CD4-positive, alpha-beta T cell treated with Interleukin-6 at 100 ng/mL for 8 hours (primary cell): ENCODE results near the gene ORAI2.

Experiments
- DNase-seq: peaks from one replicate; pipeline ENCODE4 v3.0.0-alpha.2; 2020; ENCODE audit warnings: mixed read lengths, low spot score

ORAI2 gene

GRCh38 chr7:102415685-102416225 lies 17.6 kb upstream of the ORAI2 start:
- peak; percentile 73 for DNase-seq

DNA sequence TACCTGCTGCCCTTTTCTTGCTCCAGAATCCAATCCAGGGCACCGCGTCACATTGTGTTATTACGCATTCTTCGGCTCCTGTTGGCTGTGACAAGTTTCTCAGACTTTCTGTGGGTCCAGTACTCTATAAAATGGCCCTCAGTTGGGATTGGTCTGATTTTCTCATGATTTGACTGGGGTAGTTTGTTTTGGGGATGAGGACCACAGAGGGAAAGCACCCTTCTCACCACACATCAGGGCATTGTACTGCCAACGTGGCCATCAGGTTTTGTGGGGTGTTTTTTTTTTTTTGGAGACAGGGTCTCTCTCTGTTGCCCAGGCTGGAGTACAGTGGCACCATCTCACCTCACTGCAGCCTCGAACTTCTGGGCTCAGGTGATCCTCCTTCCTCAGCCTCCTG lies 17.0 kb upstream of the ORAI2 start:
- no peak for DNase-seq

GRCh38 chr7:102417105-102417504 lies 16.3 kb upstream of the ORAI2 start:
- peak; percentile 23 for DNase-seq

GRCh38 chr7:102418592-102418991 lies 14.8 kb upstream of the ORAI2 start:
- DNase-seq = no peak

DNA sequence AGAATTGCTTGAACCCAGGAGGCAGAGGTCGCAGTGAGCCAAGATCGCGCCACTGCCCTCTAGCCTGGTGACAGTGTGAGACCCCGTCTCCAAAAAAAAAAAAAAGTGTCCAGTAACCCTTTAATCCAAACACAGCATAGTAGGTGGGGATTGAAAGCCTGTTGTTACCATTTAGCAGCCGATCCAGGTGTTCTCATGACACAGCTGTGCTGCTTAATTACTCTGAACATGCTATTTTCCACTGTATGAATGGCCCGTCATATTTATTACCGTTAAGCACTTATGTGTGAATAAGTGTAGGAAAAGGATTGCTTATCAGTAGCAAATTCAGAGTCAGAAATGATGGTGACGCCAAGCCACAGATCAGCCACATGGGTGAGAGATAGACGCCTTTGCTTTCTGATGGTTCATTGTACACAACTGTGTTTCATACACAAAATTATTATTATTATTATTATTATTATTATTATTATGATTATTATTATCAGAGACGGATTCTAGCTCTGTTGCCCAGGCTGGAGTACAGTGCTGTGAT lies 11.6 kb upstream of the ORAI2 start:
- DNase-seq = no peak

DNA sequence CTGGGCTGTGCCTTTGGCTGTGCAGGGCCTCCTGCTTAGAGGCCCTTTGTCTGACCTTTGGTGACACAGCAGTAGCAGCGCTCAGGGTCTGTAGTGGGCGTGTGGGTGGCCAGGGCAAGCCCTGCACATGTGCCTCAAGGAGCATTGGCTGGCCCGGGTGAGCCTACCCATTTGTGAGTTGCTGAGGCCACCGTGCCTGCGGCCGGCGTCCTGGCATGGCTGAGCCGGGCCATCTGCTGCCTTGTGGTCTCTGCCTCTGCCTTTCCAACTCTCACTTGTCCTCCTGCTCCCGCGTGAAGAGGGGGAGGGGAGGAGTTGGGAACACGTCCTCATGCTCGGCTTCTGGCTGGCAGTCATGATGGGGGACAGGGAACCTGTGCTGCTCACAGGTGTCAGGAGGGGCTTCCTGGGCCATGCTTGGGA lies 9.2 kb upstream of the ORAI2 start:
- no peak for DNase-seq

DNA sequence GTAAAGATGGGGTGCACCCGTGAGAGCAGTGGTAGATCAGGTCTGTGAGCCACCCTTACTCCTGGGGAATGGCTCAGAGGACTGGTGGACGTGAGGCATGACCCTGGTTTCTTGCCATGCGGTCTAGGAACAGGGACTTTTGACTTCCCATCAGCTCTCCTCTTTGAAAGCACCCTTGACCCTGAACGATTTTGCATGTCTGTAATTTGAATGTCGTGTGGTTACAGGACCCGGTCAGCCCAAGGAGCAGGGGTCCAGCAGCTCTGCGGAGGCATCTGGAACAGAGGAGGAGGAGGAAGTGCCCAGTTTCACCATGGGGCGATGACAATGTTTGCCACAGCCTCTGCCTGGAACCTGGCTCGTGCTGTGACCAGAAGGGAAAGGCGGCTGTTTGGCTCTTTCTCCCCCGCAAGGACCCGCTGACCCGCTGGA lies 8.6 kb upstream of the ORAI2 start:
- no peak for DNase-seq

- DNase-seq = peak; percentile 88
These were observed 7.6 kb upstream of the ORAI2 start for GRCh38 chr7:102425639-102426267.

- peak; percentile 68 for DNase-seq
These were observed 6.9 kb upstream of the ORAI2 start for GRCh38 chr7:102426268-102427018.

DNA sequence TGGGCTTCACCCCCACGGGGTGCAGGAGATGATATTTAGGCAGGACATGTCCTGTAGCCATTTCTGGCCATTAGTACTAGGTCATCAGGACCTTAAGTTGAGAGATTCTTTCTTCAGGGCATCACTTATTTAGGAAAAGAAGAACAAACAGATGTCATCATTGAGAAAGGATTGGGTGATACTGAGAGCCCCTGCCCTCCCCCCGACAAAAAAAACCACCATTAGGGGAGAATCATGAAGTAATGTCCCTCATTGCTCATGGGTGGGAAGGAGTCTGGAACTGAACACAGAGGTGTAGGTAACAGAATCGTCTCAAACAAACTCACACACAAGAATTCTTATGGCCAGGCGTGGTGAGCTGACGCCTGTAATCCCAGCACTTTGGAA lies 6.4 kb upstream of the ORAI2 start:
- no peak for DNase-seq

DNA sequence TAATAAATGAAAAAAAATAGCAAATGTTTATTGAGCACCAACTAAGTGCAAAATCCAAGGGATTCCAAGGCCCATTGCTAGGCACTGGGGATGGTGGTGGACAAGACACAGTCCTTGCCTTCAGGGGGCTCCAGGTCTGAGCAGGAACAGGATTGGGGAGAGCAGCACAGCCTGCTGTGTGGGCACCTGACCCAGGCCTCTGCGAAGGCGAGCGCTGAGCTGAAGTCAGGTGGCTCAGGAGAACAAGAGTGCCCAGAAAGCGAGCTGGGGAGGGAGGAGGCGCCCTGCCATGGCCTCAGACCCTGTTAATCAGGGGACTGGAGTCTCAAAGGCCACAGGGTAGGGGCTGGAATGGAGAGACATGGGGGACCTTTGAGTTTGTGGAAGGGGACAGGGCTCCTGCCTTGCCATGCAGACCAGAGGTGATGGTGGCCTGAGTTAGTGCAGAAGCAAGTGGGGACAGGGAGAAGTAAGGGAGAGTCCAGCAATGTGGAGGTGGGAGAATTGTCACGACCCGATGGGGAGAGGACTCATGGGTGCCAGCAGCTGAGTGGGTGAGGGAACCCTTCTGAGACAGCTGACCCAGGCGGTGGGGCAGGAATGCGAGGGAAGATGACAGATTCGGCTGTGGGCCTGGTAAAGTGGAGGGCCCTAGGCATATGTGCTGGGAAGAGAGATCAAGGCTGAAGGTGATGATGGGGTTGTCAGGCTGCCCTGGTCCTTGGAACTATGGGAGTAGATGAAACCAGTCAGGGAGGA lies 4.1 kb upstream of the ORAI2 start:
- no peak for DNase-seq

GRCh38 chr7:102431617-102432298 lies 1.6 kb upstream of the ORAI2 start:
- DNase-seq = peak; percentile 78

GRCh38 chr7:102432442-102433218 lies 745 bp upstream of the ORAI2 start:
- no peak for DNase-seq

DNA sequence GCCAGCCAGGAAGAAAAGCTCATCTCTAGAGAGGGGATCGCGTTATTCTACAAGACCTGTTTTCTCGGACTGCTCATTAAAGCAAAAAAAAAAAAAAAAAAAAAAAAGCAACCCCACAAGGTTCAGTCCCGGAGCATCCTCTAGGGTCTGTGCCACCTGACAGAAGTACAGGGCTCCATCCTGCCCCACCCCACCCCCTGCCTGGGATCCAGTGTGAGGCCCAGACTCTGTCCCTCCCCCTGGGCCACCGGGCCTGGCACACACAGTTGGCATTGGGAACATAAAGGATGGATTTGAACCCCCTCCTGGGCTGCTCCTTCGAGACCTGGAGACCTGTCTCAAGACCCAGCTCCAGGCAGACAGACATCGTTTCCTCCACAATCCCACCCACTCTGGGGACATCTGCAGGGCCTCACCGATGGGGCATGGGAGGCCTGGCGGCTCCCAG lies 688 bp downstream of the ORAI2 start:
- DNase-seq = peak; percentile 13

GRCh38 chr7:102436118-102436517 lies 2.7 kb downstream of the ORAI2 start:
- DNase-seq = no peak

DNA sequence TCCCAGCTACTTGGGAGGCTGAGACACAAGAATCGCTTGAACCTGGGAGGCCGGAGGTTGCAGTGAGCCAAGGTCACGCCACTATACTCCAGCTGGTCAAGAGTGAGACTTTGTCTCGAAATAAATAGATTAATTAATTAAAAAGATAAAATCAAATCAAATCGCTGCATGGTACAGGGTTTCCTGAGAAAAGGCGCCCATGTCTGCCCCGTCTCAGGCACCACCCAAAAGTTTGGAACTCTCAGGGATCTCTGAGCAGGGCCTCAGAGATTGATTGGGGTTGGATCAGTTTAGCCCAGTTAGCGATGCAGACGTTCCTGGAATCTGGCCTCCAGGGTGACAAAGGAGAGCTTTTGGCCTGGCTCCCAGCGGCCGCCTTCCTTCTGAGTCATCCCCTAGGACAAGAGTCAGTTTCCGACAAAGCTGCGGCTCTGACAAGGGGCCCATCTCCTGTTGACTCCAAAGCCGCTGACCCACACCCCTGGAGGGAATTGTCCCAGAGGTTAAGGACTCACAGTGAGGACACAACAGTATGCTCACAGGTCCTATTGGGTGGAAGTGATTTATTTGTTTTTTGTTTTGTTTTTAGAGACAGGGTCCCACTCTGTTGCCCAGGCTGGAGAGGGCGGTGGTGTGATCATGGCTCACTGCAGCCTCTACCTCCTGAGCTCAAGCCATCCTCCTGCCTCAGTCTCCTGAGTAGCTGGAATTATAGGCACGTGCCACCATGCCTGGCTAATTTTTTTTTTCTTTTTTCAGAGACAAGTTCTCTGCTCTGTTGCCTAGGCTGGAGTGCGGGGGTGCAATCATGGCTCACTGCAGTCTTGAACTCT lies 6.8 kb downstream of the ORAI2 start:
- no peak for DNase-seq

- DNase-seq = no peak
These were observed 11.7 kb downstream of the ORAI2 start for GRCh38 chr7:102444961-102445673.

DNA sequence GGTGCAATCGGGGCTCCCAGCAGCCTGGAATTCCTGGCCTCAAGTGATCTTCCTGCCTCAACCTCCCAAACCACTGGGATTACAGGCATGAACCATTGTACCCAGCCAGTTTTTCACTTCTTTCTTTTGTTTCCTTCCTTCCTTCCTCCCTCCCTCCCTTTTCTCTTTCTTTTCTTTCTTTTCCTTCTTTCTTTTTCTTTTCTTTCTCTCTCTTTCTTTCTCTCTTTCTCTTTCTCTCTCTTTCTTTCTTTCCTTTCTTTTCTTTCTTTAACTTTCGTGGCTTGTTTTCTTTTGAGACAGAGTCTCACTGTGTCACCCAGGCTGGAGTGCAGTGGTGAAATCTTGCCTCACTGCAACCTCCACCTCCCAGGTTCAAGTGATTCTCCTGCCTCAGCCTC lies 12.3 kb downstream of the ORAI2 start:
- no peak for DNase-seq

GRCh38 chr7:102446387-102447156 lies 13.2 kb downstream of the ORAI2 start:
- DNase-seq = no peak
